SIG-M5 treated with dmso at 0.1 percent for 504 hours (cell line): ENCODE measurements around the gene NANOS1.
"Not testable (repeated sequence)": the region's sequence is repeated elsewhere in the genome, so short reads cannot be mapped to it uniquely, and the experiment has no call there.

Experiments
- DNase-seq: peaks from one replicate; lab custom pipeline; 2025; ENCODE audit not compliant: unreplicated experiment; lab: John Stamatoyannopoulos, UW

NANOS1 gene

GRCh38 chr10:119006451-119007210 is 22.9 kb upstream of the NANOS1 start:
- peak; percentile 50 for DNase-seq

- DNase-seq, result no peak
Measured at GRCh38 chr10:119007211-119007574, 22.3 kb upstream of the NANOS1 start.

- DNase-seq, result no peak
Measured at GRCh38 chr10:119020627-119020946, 8.9 kb upstream of the NANOS1 start.

GRCh38 chr10:119022846-119023552 is 6.5 kb upstream of the NANOS1 start:
- DNase-seq, result no peak

GRCh38 chr10:119023553-119023868 is 6.0 kb upstream of the NANOS1 start:
- no peak for DNase-seq

- DNase-seq, result no peak
Measured at GRCh38 chr10:119024882-119025281, 4.6 kb upstream of the NANOS1 start.

- no peak for DNase-seq
Measured at GRCh38 chr10:119025336-119025735, 4.2 kb upstream of the NANOS1 start.

- DNase-seq, result no peak
Measured at GRCh38 chr10:119025776-119026175, 3.7 kb upstream of the NANOS1 start.

GRCh38 chr10:119026301-119027110 is 3.0 kb upstream of the NANOS1 start:
- no peak for DNase-seq

- not testable (repeated sequence) for DNase-seq
Measured at GRCh38 chr10:119028445-119028899, 1.0 kb upstream of the NANOS1 start.

- peak; percentile 76 for DNase-seq
Measured at GRCh38 chr10:119028900-119029612, 458 bp upstream of the NANOS1 start.

GRCh38 chr10:119030421-119031250 is 1.1 kb downstream of the NANOS1 start:
- peak; percentile 75 for DNase-seq

- no peak for DNase-seq
Measured at GRCh38 chr10:119031496-119032059, 2.1 kb downstream of the NANOS1 start.

GRCh38 chr10:119039161-119039560 is 9.6 kb downstream of the NANOS1 start:
- DNase-seq, result no peak

GRCh38 chr10:119041326-119041725 is 11.8 kb downstream of the NANOS1 start:
- DNase-seq, result no peak

- DNase-seq, result no peak
Measured at GRCh38 chr10:119042169-119042568, 12.7 kb downstream of the NANOS1 start.

- DNase-seq, result no peak
Measured at GRCh38 chr10:119045561-119045960, 16.0 kb downstream of the NANOS1 start.

GRCh38 chr10:119049361-119049760 is 19.8 kb downstream of the NANOS1 start:
- no peak for DNase-seq

- DNase-seq, result no peak
Measured at GRCh38 chr10:119049777-119050176, 20.3 kb downstream of the NANOS1 start.

GRCh38 chr10:119051775-119052174 is 22.3 kb downstream of the NANOS1 start:
- no peak for DNase-seq
